Osteocyte (in vitro differentiated cells): Measurements from ENCODE around the gene UBAC1. TPM values are rescaled to one million over a fixed set of nuclear protein-coding genes. Genes with fewer than 3 reads are reported as not detected.
A peak's percentile ranks its signal among the peaks of the same experiment; 100 is the strongest.
"Not testable (repeated sequence)": the region's sequence is repeated elsewhere in the genome, so short reads cannot be mapped to it uniquely, and the experiment has no call there.

ENCODE experiments used
- DNase-seq: peaks from one replicate; pipeline ENCODE4 v3.0.0; 2021; ENCODE audit warnings: mixed read lengths; ENCODE audit not compliant: unreplicated experiment; ENCODE audit errors: extremely low spot score
- H3K27ac Mint-ChIP-seq: one replicate; pipeline ENCODE4 v1.8.0; 2021; ENCODE audit warnings: mild to moderate bottlenecking, mixed read lengths; ENCODE audit not compliant: unreplicated experiment
- H3K27me3 Mint-ChIP-seq: one replicate; pipeline ENCODE4 v1.8.0; 2021; ENCODE audit warnings: mixed read lengths; ENCODE audit not compliant: unreplicated experiment
- H3K36me3 Mint-ChIP-seq: one replicate; pipeline ENCODE4 v1.8.0; 2021; ENCODE audit warnings: mixed read lengths; ENCODE audit not compliant: unreplicated experiment
- H3K4me1 Mint-ChIP-seq: one replicate; pipeline ENCODE4 v1.8.0; 2021; ENCODE audit warnings: mixed read lengths; ENCODE audit not compliant: unreplicated experiment
- H3K4me3 Mint-ChIP-seq: one replicate; pipeline ENCODE4 v1.8.0; 2021; ENCODE audit warnings: mild to moderate bottlenecking, moderate library complexity, mixed read lengths; ENCODE audit not compliant: unreplicated experiment
- H3K9me3 Mint-ChIP-seq: one replicate; pipeline ENCODE4 v1.8.0; 2021; ENCODE audit warnings: mixed read lengths; ENCODE audit not compliant: unreplicated experiment
- total RNA-seq: library from RNA; stranded (reverse); gene quantifications from 2 replicates; pipeline ENCODE4 v1.2.1, GENCODE V29; 2021
- TF ChIP-seq, protein P1 (sequence below): fragments of 200-600 bp; sonication (generic); IDR thresholded peaks from 2 replicates; pipeline ENCODE4 v1.5.0; 2021; ENCODE audit warnings: antibody characterized with exemption, mild to moderate bottlenecking, moderate library complexity

The UBAC1 gene
- total RNA-seq, 1 donor from 2014 or later = 38.9 TPM

DNA sequence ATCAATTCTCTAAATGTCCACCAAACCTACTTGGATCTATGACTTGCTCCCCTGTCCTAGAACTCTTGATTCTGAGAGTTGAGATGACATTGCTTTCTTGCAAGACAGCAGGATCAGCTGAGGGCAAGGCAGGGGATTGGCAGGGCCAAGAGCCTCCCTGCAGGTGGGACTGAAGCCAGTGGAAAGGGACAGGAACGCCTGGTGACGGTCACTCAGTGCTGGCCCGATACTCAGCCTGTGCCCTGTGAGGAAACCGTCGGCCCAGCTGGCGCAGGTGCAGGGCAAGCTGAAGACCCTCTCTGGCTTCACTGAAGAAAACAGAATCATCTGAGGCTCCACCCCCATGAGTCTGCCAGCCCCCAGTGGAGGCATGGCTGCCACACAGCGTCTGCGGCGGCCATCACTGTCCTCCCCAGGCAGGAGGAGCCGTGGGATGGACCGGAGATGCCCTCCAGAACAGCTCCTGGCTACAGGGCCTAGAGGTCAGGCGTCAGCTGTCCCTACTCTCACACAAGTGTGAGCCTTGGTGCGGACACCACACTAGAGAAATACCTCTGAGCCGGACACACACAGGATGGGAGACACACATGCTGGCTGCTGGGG lies 14.7 kb downstream of the UBAC1 start:
- Mint-ChIP-seq H3K36me3 (peaks cover 41% of the 10 kb centered on the region), H3K27me3 (no peaks in the 10 kb centered on the region), H3K4me1 (peaks cover 4% of the 10 kb centered on the region), H3K4me3 (no peak overlapping the region), H3K27ac (no peak overlapping the region), H3K9me3 (no peaks in the 10 kb centered on the region)
- no peak for DNase-seq
- TF ChIP-seq, protein P1, sequence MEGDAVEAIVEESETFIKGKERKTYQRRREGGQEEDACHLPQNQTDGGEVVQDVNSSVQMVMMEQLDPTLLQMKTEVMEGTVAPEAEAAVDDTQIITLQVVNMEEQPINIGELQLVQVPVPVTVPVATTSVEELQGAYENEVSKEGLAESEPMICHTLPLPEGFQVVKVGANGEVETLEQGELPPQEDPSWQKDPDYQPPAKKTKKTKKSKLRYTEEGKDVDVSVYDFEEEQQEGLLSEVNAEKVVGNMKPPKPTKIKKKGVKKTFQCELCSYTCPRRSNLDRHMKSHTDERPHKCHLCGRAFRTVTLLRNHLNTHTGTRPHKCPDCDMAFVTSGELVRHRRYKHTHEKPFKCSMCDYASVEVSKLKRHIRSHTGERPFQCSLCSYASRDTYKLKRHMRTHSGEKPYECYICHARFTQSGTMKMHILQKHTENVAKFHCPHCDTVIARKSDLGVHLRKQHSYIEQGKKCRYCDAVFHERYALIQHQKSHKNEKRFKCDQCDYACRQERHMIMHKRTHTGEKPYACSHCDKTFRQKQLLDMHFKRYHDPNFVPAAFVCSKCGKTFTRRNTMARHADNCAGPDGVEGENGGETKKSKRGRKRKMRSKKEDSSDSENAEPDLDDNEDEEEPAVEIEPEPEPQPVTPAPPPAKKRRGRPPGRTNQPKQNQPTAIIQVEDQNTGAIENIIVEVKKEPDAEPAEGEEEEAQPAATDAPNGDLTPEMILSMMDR = no peak

DNA sequence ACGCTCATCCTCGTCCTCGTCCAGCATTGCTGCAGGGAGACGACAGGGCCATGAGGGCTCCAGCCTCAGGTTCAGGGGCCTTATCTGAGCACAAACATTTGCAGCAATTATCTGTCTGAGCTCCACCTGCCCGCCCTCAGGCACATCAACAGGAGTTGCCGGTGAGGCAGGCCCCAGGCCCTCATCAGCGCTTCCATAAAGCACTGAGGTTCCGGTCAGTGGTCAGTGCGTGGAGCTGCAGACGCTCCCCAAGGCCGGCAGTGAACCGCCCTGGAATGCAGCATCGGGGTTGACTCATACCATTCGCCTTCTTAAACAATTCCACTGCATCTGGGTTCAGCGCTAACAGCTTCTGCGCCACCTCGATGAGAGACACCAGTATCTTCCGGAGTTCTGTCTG lies 15.2 kb downstream of the UBAC1 start:
- H3K4me1 Mint-ChIP-seq = peaks cover 4% of the 10 kb centered on the region
- H3K9me3 Mint-ChIP-seq = no peaks in the 10 kb centered on the region
- H3K4me3 Mint-ChIP-seq = no peak overlapping the region
- TF ChIP-seq, protein P1 = no peak
- no peaks in the 10 kb centered on the region for H3K27me3 Mint-ChIP-seq
- peaks cover 41% of the 10 kb centered on the region for H3K36me3 Mint-ChIP-seq
- no peak for DNase-seq
- no peak overlapping the region for H3K27ac Mint-ChIP-seq

DNA sequence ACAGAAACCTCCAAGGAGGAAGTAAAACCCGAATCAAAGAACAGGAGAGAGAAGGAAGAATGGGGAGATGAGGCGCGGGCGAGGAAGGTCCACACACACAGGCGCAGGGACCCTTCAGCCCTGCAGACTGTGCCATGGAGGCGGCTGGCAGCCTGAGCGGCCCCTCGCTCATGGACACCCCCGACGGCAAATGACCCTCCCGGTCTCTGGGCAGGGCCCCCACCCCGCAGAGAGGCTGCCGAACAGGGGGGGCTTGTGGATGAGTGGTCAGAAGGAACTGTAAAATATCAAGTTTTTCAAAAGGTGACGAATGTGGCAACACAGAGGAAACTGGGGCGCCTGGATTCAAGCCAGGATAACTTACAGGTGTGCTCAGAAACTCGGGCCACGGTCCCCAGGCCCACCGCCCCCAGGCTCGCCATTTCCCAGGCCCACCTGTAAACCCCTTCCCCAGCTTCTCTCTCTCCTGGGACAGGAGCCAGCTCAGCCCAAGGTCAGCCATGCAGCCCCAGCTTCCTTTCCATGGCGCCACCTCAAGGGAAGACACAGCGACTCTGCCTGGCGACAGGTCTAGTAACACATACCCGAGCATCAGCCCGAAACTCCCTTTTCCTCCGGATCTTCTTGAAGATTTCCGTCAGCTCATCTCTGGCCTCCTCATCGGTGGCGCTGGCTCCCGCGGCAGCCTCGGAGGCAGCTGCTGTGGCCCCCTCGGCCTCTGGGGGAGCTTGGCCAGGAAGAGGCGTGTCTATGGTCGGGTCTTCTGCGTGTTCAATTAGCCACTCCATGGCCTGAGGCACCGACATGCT lies 16.5 kb downstream of the UBAC1 start:
- Mint-ChIP-seq H3K4me3 (no peak overlapping the region), H3K36me3 (peaks cover 41% of the 10 kb centered on the region), H3K4me1 (peaks cover 4% of the 10 kb centered on the region), H3K27me3 (no peaks in the 10 kb centered on the region), H3K27ac (no peak overlapping the region), H3K9me3 (no peaks in the 10 kb centered on the region)
- TF ChIP-seq, protein P1 = no peak
- no peak for DNase-seq

DNA sequence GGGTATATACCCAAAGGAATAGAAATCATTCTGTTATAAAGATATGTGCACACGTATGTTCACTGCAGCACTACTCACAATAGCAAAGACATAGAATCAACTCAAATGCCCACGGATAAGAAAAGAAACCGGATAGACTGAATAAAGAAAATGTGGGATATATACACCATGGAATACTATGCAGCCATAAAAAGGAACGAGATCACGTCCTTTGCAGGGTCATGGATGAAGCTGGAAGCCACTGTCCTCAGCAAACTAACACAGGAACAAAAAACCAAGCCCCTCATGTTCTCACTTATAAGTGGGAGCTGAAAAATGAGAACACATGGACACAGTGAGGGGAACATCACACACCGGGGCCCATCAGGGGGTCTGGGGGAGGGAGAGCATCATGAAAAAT lies 17.6 kb downstream of the UBAC1 start:
- H3K9me3 Mint-ChIP-seq, H3K27me3 Mint-ChIP-seq, H3K4me1 Mint-ChIP-seq, H3K4me3 Mint-ChIP-seq, H3K27ac Mint-ChIP-seq, DNase-seq: not testable (repeated sequence)
- peaks cover 36% of the 10 kb centered on the region for H3K36me3 Mint-ChIP-seq

DNA sequence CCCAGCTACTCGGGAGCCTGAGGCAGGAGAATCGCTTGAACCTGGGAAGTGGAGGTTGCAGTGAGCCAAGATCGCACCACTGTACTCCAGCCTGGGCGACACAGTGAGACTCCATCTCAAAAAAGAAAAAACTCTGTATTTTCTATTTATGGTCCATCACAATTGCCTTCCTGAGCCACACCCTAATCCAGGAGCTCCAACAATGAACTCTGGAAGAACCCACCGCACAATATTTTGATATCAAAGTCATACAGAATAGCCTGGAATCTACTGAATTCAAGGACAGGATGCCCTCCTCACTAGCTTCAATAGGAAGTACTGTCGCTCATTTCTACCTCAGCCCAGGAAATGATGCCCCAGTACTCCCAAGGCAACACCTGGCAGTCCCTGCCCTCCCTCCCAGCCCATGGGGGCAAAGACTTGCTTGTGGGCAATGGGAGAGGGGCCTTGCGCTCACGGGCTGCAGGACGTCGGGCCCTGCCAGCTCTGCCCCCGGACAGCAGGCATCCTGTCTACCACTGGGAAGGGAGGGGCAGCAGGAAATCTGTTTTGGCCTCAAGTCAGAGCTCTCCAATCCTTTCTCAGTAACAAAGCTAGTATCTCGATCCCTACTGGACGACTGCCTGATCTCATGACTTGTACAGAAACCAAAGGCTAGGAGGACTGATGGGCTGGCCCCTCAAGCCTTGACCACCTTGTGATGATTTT lies 19.7 kb downstream of the UBAC1 start:
- TF ChIP-seq, protein P1 = no peak
- Mint-ChIP-seq H3K27me3 (no peaks in the 10 kb centered on the region), H3K9me3 (no peaks in the 10 kb centered on the region), H3K4me3 (no peak overlapping the region), H3K36me3 (peaks cover 49% of the 10 kb centered on the region), H3K4me1 (no peaks in the 10 kb centered on the region), H3K27ac (peak overlapping the region; percentile 42)
- DNase-seq = no peak
